Liver (tissue), 9 donors: Measurements from ENCODE around the gene PRSS57. TPM values are rescaled to one million over a fixed set of nuclear protein-coding genes. Genes with fewer than 3 reads are reported as not detected.

Experiments used
- DNase-seq: peaks from one replicate; pipeline ENCODE4 v3.0.0-alpha.2; 2017; ENCODE audit warnings: low spot score
- H3K27ac ChIP-seq, 2 donors: one replicate each; pipeline ENCODE4 v1.7.0; 2013; ENCODE audit warnings: inconsistent platforms in 2 of 2, low read length in 2 of 2, control low read depth in 1 of 2, low read depth in 1 of 2, mild to moderate bottlenecking in 1 of 2
- H3K27me3 ChIP-seq, 4 donors: one replicate each; pipeline versions ENCODE4 v1.6.1 to v1.7.0; 2013; ENCODE audit warnings: low read length in 3 of 4, inconsistent platforms in 1 of 4, mild to moderate bottlenecking in 1 of 4, moderate library complexity in 1 of 4; ENCODE audit not compliant: control insufficient read depth in 4 of 4, insufficient read depth in 4 of 4
- H3K36me3 ChIP-seq, 4 donors: one replicate each; pipeline versions ENCODE4 v1.6.1 to v1.7.0; 2013; ENCODE audit warnings: low read length in 3 of 4, mild to moderate bottlenecking in 3 of 4, low read depth in 1 of 4, moderate library complexity in 1 of 4; ENCODE audit not compliant: control insufficient read depth in 4 of 4, insufficient read depth in 3 of 4
- H3K4me1 ChIP-seq, 4 donors: one replicate each; pipeline versions ENCODE4 v1.6.1 to v1.7.0; 2013; ENCODE audit warnings: low read length in 3 of 4, mild to moderate bottlenecking in 3 of 4, moderate library complexity in 1 of 4; ENCODE audit not compliant: control insufficient read depth in 4 of 4, insufficient read depth in 4 of 4
- H3K4me3 ChIP-seq, 3 donors: one replicate each; pipeline versions ENCODE4 v1.6.1 to v1.7.0; 2013; ENCODE audit warnings: low read length in 3 of 3, control low read depth in 1 of 3, low read depth in 1 of 3, mild to moderate bottlenecking in 1 of 3
- H3K9ac ChIP-seq, 2 donors: one replicate each; pipeline ENCODE4 v1.7.0; 2013; ENCODE audit warnings: low read length in 2 of 2, mild to moderate bottlenecking in 2 of 2, moderate library complexity in 2 of 2, control low read depth in 1 of 2, low read depth in 1 of 2
- H3K9me3 ChIP-seq, 4 donors: one replicate each; pipeline versions ENCODE4 v1.6.1 to v1.7.0; 2013; ENCODE audit warnings: low read length in 3 of 4; ENCODE audit not compliant: control insufficient read depth in 4 of 4
- EGR1 ChIP-seq, 2 donors: IDR thresholded peaks; 2 replicates each; pipeline ENCODE4 v1.6.1; 2016 to 2018; ENCODE audit warnings: antibody characterized with exemption in 2 of 2, low read depth in 2 of 2
- FOXA1 ChIP-seq: IDR thresholded peaks from 2 replicates; pipeline ENCODE4 v1.6.1; 2016; ENCODE audit warnings: antibody characterized with exemption
- GABPA ChIP-seq, 2 donors: IDR thresholded peaks in 1 of 2; conservative IDR thresholded peaks in 1 of 2; 2 replicates each; pipeline ENCODE4 v1.6.1; 2016; ENCODE audit warnings: antibody characterized with exemption in 2 of 2, mild to moderate bottlenecking in 1 of 2, moderate library complexity in 1 of 2
- HNF4A ChIP-seq, 2 donors: conservative IDR thresholded peaks; 2 replicates each; pipeline ENCODE4 v1.6.1; 2016; ENCODE audit warnings: antibody characterized with exemption in 2 of 2, mild to moderate bottlenecking in 2 of 2
- HNF4G ChIP-seq: IDR thresholded peaks from 2 replicates; pipeline ENCODE4 v1.6.1; 2016; ENCODE audit warnings: antibody characterized with exemption
- JUND ChIP-seq, 2 donors: IDR thresholded peaks; 2 replicates each; pipeline ENCODE4 v1.6.1; 2016; ENCODE audit warnings: antibody characterized with exemption in 2 of 2
- NR2F2 ChIP-seq: IDR thresholded peaks from 2 replicates; pipeline ENCODE4 v1.6.1; 2016; ENCODE audit warnings: antibody characterized with exemption
- RAD21 ChIP-seq, 2 donors: IDR thresholded peaks; 2 replicates each; pipeline ENCODE4 v1.6.1; 2016; ENCODE audit warnings: antibody characterized with exemption in 2 of 2, mild to moderate bottlenecking in 2 of 2
- RXRA ChIP-seq, 2 donors: IDR thresholded peaks; 2 replicates each; pipeline ENCODE4 v1.6.1; 2017 to 2018; ENCODE audit warnings: antibody characterized with exemption in 2 of 2, mild to moderate bottlenecking in 1 of 2
- SP1 ChIP-seq: IDR thresholded peaks from 2 replicates; pipeline ENCODE4 v1.6.1; 2018; ENCODE audit warnings: antibody characterized with exemption, mild to moderate bottlenecking
- TAF1 ChIP-seq: conservative IDR thresholded peaks from 2 replicates; pipeline ENCODE4 v1.6.1; 2016; ENCODE audit warnings: antibody characterized with exemption, mild to moderate bottlenecking
- YY1 ChIP-seq: IDR thresholded peaks from 2 replicates; pipeline ENCODE4 v1.6.1; 2016; ENCODE audit warnings: antibody characterized with exemption, mild to moderate bottlenecking
- WGBS: extraction: QIAGEN DNeasy Blood & Tissue Kit; methylation state at CpG from one replicate; pipeline ENCODE4 v1.1.7; 2013; 5-methylcytosine and 5-hydroxymethylcytosine counted together
- polyA plus RNA-seq, 2 donors: library from polyadenylated mRNA; stranded (reverse) in 1 of 2; unstranded in 1 of 2; fragments of 200-250 nt in 1 of 2; fragments of >200 nt in 1 of 2; fragmentation: Nextera tagmentation in 1 of 2; extraction: Ambion mirVana in 1 of 2; gene quantifications; one replicate each; pipeline versions ENCODE4 v1.2.1 to v1.2.3, GENCODE V29; 2013 to 2015
- total RNA-seq, 2 donors: library from RNA; depleted of rRNA; stranded (reverse); fragments of >200 nt; gene quantifications; one replicate each; pipeline ENCODE4 v1.2.3, GENCODE V29; 2014
- TF ChIP-seq, protein P1 (sequence below): IDR thresholded peaks from 2 replicates; pipeline ENCODE4 v1.6.1; 2016; ENCODE audit warnings: antibody characterized with exemption, mild to moderate bottlenecking
- TF ChIP-seq, protein P2 (sequence below): IDR thresholded peaks from 2 replicates; pipeline ENCODE4 v1.6.1; 2016; ENCODE audit warnings: antibody characterized with exemption
- TF ChIP-seq, protein P3 (sequence below): IDR thresholded peaks from 2 replicates; pipeline ENCODE4 v1.6.1; 2016; ENCODE audit warnings: antibody characterized with exemption
- TF ChIP-seq, protein P4 (sequence below): fragments of 150-350 bp; IDR thresholded peaks from 2 replicates; pipeline ENCODE4 v1.5.1; 2017; ENCODE audit warnings: improper control_type of control experiment, low read depth, low read length; ENCODE audit not compliant: missing input control
- TF ChIP-seq, protein P5 (sequence below): IDR thresholded peaks from 2 replicates; pipeline ENCODE4 v1.6.1; 2016; ENCODE audit warnings: antibody characterized with exemption
- donor health status: healthy.
- donor health status: healthy.
- donor health status: healthy.
- donor health status: healthy.
- donor health status: healthy.

Gene PRSS57
- total and polyA plus RNA-seq, 4 donors = 0.10 to 12.1 TPM; not detected in 2

DNA sequence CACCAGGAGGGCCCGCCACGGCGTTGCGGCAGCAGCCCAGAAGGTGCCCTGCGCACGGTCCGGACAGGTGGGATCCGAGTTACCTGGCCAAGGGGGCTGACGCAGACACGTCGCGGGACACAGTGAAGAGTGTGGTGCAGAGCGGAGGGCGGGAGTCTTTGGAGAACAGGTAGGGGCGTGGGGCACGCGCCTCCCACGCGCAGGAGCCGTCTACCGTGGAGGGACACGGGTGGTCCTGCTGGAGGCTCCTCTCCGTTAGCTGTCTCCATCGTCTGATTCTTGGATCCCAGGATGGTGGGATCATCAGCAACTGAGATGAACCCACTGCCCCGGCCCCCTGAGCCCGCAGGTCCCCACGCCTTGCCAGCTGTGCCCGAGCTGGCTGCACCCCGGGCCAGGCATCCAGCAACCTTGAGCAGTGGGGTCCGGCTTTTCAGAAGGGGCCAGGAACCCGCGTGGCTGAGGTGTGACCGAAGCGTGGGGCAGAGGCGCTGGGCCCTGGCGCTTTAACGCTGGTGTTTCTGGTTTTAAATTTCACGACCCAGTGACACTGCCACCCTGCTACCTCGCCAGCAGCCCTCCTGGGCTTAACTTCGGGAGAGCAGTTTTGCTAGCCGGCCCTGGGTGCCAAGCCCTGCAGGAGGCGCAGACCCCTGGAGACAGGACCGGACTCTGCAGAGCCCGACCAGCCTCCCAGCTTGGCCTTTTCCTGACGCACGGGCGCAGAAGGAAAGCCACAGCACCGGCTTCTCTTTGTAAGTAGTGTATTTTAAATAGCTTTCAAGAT lies 48.3 kb downstream of the PRSS57 start (continued):
- TF ChIP-seq, protein P1, sequence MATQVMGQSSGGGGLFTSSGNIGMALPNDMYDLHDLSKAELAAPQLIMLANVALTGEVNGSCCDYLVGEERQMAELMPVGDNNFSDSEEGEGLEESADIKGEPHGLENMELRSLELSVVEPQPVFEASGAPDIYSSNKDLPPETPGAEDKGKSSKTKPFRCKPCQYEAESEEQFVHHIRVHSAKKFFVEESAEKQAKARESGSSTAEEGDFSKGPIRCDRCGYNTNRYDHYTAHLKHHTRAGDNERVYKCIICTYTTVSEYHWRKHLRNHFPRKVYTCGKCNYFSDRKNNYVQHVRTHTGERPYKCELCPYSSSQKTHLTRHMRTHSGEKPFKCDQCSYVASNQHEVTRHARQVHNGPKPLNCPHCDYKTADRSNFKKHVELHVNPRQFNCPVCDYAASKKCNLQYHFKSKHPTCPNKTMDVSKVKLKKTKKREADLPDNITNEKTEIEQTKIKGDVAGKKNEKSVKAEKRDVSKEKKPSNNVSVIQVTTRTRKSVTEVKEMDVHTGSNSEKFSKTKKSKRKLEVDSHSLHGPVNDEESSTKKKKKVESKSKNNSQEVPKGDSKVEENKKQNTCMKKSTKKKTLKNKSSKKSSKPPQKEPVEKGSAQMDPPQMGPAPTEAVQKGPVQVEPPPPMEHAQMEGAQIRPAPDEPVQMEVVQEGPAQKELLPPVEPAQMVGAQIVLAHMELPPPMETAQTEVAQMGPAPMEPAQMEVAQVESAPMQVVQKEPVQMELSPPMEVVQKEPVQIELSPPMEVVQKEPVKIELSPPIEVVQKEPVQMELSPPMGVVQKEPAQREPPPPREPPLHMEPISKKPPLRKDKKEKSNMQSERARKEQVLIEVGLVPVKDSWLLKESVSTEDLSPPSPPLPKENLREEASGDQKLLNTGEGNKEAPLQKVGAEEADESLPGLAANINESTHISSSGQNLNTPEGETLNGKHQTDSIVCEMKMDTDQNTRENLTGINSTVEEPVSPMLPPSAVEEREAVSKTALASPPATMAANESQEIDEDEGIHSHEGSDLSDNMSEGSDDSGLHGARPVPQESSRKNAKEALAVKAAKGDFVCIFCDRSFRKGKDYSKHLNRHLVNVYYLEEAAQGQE = no peak
- TF ChIP-seq TAF1 (no peak), YY1 (no peak), SP1 (no peak), JUND (IDR thresholded peaks at IDR 0.05) (no peak), HNF4G (no peak), HNF4A (conservative IDR thresholded peaks at IDR 0.05) (no peak), FOXA1 (no peak)
- TF ChIP-seq, protein P2, sequence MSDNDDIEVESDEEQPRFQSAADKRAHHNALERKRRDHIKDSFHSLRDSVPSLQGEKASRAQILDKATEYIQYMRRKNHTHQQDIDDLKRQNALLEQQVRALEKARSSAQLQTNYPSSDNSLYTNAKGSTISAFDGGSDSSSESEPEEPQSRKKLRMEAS = no peak

DNA sequence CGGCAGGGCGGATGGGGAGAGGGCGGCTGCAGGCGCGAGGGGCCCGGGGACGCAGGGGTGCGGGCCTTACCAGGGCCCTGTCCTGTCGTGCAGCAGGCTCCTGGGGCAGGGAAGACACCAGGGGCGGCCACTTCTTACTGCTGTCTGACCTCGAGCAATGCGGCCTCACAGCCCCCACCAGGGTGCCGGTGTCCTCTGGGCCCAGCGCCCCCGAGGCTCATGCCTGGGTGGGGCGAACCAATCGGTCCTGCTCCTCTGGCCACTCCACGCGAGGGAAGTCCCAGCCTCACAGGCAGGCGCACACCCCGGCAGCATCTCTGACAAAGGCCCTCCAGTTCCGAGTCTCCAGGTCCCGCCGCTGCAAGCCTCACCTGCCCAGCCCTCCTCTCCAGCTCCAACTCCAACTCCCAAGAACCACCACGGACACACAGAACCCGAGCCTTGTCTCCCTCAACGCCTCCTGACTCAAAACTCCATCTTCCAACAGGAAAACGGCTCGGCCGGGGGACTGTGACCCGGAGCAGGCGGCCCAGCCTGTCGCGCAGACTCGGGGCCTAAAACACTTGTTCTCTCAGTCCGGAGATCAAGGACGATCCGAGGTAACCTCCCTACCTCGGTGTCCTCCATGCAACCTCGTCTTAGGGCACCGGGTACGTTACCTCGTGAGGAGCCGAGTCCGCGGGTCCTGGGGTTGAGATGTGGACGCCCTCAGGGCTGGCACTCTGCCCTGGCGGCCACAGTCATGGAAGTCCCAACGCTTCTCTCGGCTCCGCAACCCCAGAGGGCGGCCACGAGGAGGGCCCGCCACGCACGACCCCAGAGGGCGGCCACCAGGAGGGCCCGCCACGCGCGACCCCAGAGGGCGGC lies 49.1 kb downstream of the PRSS57 start:
- no peak for DNase-seq
- H3K4me3 ChIP-seq = no peak overlapping the region
- no peak overlapping the region for H3K9ac ChIP-seq
- peaks cover 3 to 43% (median 22%) of the 10 kb centered on the region in 4 donors for H3K36me3 ChIP-seq
- TF ChIP-seq EGR1 (IDR thresholded peaks at IDR 0.05; ENCODE audit: low read depth in 2 of 2) (no peak), NR2F2 (no peak), RXRA (IDR thresholded peaks at IDR 0.05) (no peak), RAD21 (IDR thresholded peaks at IDR 0.05) (no peak), HNF4G (no peak), GABPA (IDR thresholded peaks at IDR 0.05 in 1 of 2, conservative IDR thresholded peaks at IDR 0.05 in 1 of 2) (no peak), JUND (IDR thresholded peaks at IDR 0.05) (no peak), TAF1 (no peak), FOXA1 (no peak)
- TF ChIP-seq, protein P2 = no peak
- TF ChIP-seq, protein P3, sequence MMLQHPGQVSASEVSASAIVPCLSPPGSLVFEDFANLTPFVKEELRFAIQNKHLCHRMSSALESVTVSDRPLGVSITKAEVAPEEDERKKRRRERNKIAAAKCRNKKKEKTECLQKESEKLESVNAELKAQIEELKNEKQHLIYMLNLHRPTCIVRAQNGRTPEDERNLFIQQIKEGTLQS = no peak
- TF ChIP-seq, protein P4, sequence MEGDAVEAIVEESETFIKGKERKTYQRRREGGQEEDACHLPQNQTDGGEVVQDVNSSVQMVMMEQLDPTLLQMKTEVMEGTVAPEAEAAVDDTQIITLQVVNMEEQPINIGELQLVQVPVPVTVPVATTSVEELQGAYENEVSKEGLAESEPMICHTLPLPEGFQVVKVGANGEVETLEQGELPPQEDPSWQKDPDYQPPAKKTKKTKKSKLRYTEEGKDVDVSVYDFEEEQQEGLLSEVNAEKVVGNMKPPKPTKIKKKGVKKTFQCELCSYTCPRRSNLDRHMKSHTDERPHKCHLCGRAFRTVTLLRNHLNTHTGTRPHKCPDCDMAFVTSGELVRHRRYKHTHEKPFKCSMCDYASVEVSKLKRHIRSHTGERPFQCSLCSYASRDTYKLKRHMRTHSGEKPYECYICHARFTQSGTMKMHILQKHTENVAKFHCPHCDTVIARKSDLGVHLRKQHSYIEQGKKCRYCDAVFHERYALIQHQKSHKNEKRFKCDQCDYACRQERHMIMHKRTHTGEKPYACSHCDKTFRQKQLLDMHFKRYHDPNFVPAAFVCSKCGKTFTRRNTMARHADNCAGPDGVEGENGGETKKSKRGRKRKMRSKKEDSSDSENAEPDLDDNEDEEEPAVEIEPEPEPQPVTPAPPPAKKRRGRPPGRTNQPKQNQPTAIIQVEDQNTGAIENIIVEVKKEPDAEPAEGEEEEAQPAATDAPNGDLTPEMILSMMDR = no peak
- TF ChIP-seq, protein P5, sequence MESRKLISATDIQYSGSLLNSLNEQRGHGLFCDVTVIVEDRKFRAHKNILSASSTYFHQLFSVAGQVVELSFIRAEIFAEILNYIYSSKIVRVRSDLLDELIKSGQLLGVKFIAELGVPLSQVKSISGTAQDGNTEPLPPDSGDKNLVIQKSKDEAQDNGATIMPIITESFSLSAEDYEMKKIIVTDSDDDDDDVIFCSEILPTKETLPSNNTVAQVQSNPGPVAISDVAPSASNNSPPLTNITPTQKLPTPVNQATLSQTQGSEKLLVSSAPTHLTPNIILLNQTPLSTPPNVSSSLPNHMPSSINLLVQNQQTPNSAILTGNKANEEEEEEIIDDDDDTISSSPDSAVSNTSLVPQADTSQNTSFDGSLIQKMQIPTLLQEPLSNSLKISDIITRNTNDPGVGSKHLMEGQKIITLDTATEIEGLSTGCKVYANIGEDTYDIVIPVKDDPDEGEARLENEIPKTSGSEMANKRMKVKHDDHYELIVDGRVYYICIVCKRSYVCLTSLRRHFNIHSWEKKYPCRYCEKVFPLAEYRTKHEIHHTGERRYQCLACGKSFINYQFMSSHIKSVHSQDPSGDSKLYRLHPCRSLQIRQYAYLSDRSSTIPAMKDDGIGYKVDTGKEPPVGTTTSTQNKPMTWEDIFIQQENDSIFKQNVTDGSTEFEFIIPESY = no peak
- TF ChIP-seq, protein P1 = no peak
- WGBS = 95% methylated on average over 62 of the region's 62 CpGs
- no peaks in the 10 kb centered on the region for H3K4me1 ChIP-seq
- H3K9me3 ChIP-seq = no peaks in the 10 kb centered on the region
- no peaks in the 10 kb centered on the region for H3K27me3 ChIP-seq
- H3K27ac ChIP-seq = no peak overlapping the region
